HCT116 (cell line): ENCODE results near the gene DNPEP. TPM values are rescaled to one million over a fixed set of nuclear protein-coding genes. Genes with fewer than 3 reads are reported as not detected.

Experiments used
- ATAC-seq: fragments of 200-7000 bp; cut with Tn5 transposase; 2 replicates; pipeline ENCODE4 v1.9.1; 2020; ENCODE audit warnings: mild to moderate bottlenecking, moderate library complexity
- BruUV-seq: library from RNA; stranded (reverse); fragments of 400-500 nt; replicated peaks from 2 replicates; lab custom pipeline; 2021; lab: Mats Ljungman, UMichigan
- CTCF ChIA-PET: fragments of 300-600 bp; sonication (Branson Sonifier 250); formaldehyde crosslinking; loops from one replicate; lab custom pipeline; 2021; ENCODE audit warnings: antibody characterized with exemption; lab: Charles Lee
- POLR2A ChIA-PET: fragments of 300-600, 350-600 bp; sonication (Branson Sonifier 250); formaldehyde crosslinking; loops from one replicate; lab custom pipeline; 2021; ENCODE audit warnings: antibody characterized with exemption; lab: Charles Lee
- RAD21 ChIA-PET, 2 experiments: fragments of 300-600 bp; sonication (Branson Sonifier 250); formaldehyde crosslinking; loops; one replicate each; lab custom pipeline; 2023; ENCODE audit warnings: low total read pairs in 2 of 2; ENCODE audit not compliant: uncharacterized antibody in 2 of 2, unreplicated experiment in 2 of 2, low non-redundant PET in 1 of 2; lab: Charles Lee
- DNase-seq: peaks from one replicate; pipeline ENCODE4 v3.0.0-alpha.2; 2010; ENCODE audit warnings: low read depth, low spot score
- H2AFZ ChIP-seq: fragments of 200-600 bp; shearing (Covaris generic), sonication (generic); 2 replicates; pipeline ENCODE4 v1.6.1; 2017; ENCODE audit warnings: low read depth, mixed run types, mixed read lengths, antibody characterized with exemption, low read length; ENCODE audit not compliant: poor library complexity, severe bottlenecking
- H3K27ac ChIP-seq: 2 replicates; pipeline ENCODE4 v1.5.1; 2012; ENCODE audit warnings: low read depth, low read length
- H3K27me3 ChIP-seq: fragments of 200-600 bp; sonication (generic); 2 replicates; pipeline ENCODE4 v1.6.1; 2016; ENCODE audit warnings: mixed run types, low read length, mixed read lengths; ENCODE audit not compliant: insufficient read depth
- H3K36me3 ChIP-seq, 2 experiments: fragments of 200-500 bp in 1 of 2; fragments of 200-600 bp in 1 of 2; sonication (Bioruptor generic) in 1 of 2; sonication (generic) in 1 of 2; 2 replicates each; pipeline versions ENCODE4 v1.5.1 to v1.6.1; 2014 to 2016; ENCODE audit warnings: low read length in 2 of 2, inconsistent platforms in 1 of 2, mixed read lengths in 1 of 2, mixed run types in 1 of 2; ENCODE audit not compliant: insufficient read depth in 2 of 2, control insufficient read depth in 1 of 2
- H3K4me1 ChIP-seq, 2 experiments: fragments of 200-600 bp in 1 of 2; sonication (generic) in 1 of 2; 2 replicates each; pipeline versions ENCODE4 v1.5.1 to v1.6.1; 2012 to 2017; ENCODE audit warnings: low read length in 2 of 2, inconsistent platforms in 1 of 2, mild to moderate bottlenecking in 1 of 2, mixed read lengths in 1 of 2, mixed run types in 1 of 2, moderate library complexity in 1 of 2; ENCODE audit not compliant: insufficient read depth in 2 of 2, control insufficient read depth in 1 of 2
- H3K4me2 ChIP-seq: fragments of 200-600 bp; sonication (generic); 2 replicates; pipeline ENCODE4 v1.6.1; 2017; ENCODE audit warnings: mixed run types, low read length, mixed read lengths
- H3K4me3 ChIP-seq, 2 experiments: fragments of 200-600 bp in 1 of 2; sonication (generic) in 1 of 2; replicated peaks in 1 of 2; 2 replicates each; pipeline ENCODE4 v1.5.1; 2011 to 2016; ENCODE audit warnings: low read length in 2 of 2, control low read depth in 1 of 2, low read depth in 1 of 2, mild to moderate bottlenecking in 1 of 2, mixed read lengths in 1 of 2, mixed run types in 1 of 2
- H3K79me2 ChIP-seq: fragments of 200-600 bp; sonication (generic); 2 replicates; pipeline ENCODE4 v1.6.1; 2017; ENCODE audit warnings: mild to moderate bottlenecking, mixed run types, low read length, moderate library complexity, mixed read lengths; ENCODE audit not compliant: insufficient read depth
- H3K9ac ChIP-seq: fragments of 200-600 bp; sonication (generic); 2 replicates; pipeline ENCODE4 v1.6.1; 2016; ENCODE audit warnings: low read length, mixed read lengths
- H3K9me2 ChIP-seq: fragments of 200-600 bp; sonication (generic), shearing (Covaris generic); 2 replicates; pipeline ENCODE4 v1.6.1; 2017; ENCODE audit warnings: mixed run types, mild to moderate bottlenecking, moderate library complexity; ENCODE audit not compliant: insufficient read depth
- H3K9me3 ChIP-seq, 2 experiments: fragments of 200-500 bp in 1 of 2; fragments of 200-600 bp in 1 of 2; sonication (Bioruptor generic) in 1 of 2; sonication (generic) in 1 of 2; 2 replicates each; pipeline ENCODE4 v1.6.1; 2014 to 2017; ENCODE audit warnings: low read length in 2 of 2, mixed read lengths in 2 of 2, inconsistent platforms in 1 of 2, low read depth in 1 of 2, mild to moderate bottlenecking in 1 of 2, mixed run types in 1 of 2, moderate library complexity in 1 of 2; ENCODE audit not compliant: control insufficient read depth in 1 of 2, insufficient read depth in 1 of 2
- H4K20me1 ChIP-seq: fragments of 200-600 bp; sonication (generic), shearing (Covaris generic); 2 replicates; pipeline ENCODE4 v1.6.1; 2017; ENCODE audit warnings: mixed run types, mild to moderate bottlenecking, moderate library complexity; ENCODE audit not compliant: insufficient read depth
- ATF3 ChIP-seq: IDR thresholded peaks from 2 replicates; pipeline ENCODE4 v1.6.1; 2012
- CTCF ChIP-seq, 3 experiments: fragments of 200-600 bp in 1 of 3; sonication (generic) in 1 of 3; IDR thresholded peaks in 2 of 3; conservative IDR thresholded peaks in 1 of 3; 2 replicates each; pipeline ENCODE4 v1.5.1; 2012 to 2017; ENCODE audit warnings: low read depth in 2 of 3, low read length in 2 of 3, antibody characterized with exemption in 1 of 3, borderline replicate concordance in 1 of 3, control low read depth in 1 of 3, mild to moderate bottlenecking in 1 of 3, mixed read lengths in 1 of 3, mixed run types in 1 of 3, moderate library complexity in 1 of 3; ENCODE audit not compliant: insufficient read depth in 1 of 3
- EZH2 ChIP-seq: fragments of 200-600 bp; sonication (generic); IDR thresholded peaks from 2 replicates; pipeline ENCODE4 v1.6.1; 2017; ENCODE audit warnings: antibody characterized with exemption, mixed run types
- RAD21 ChIP-seq: IDR thresholded peaks from 2 replicates; pipeline ENCODE4 v1.6.1; 2012; ENCODE audit warnings: low read depth, mild to moderate bottlenecking
- intact Hi-C: fragments of 100-400 bp; cut with micrococcal nuclease; formaldehyde crosslinking; loops from 2 replicates; pipeline ENCODE4 v1.10.0; 2022
- total RNA-seq: library from RNA; stranded (reverse); gene quantifications from one replicate; pipeline ENCODE4 v1.2.1, GENCODE V29; 2021; ENCODE audit not compliant: unreplicated experiment

Gene DNPEP
- total RNA-seq, 1 experiment from 2014 or later = 80.1 TPM

GRCh38 chr2:219430633-219431615, 43.2 kb upstream of the DNPEP start:
- Histone ChIP-seq H4K20me1 (no peaks in the 10 kb centered on the region), H2AFZ (peak overlapping the region; percentile 45), H3K36me3 (no peaks in the 10 kb centered on the region), H3K9me2 (no peaks in the 10 kb centered on the region), H3K9ac (no peak overlapping the region), H3K9me3 (no peaks in the 10 kb centered on the region), H3K4me2 (peak overlapping the region; percentile 20; the same call in 1 of the 2 replicates), H3K4me1 (peaks cover 6 to 32% of the 10 kb centered on the region in 2 experiments), H3K27me3 (no peaks in the 10 kb centered on the region), H3K27ac (no peak overlapping the region), H3K79me2 (no peaks in the 10 kb centered on the region), H3K4me3 (no peak overlapping the region)
- CTCF ChIA-PET = interaction anchor here (0.9 to 1.2 kb wide), 7 partner anchors 12 to 327 kb away, joined by 3 to 13 read pairs (median 3); partner anchors contain the start of gene GMPPA
- DNase-seq = no peak
- intact Hi-C loops = no loop called here
- BruUV-seq = no TSS peak
- RAD21 ChIA-PET = interaction anchor here (1.0 to 1.2 kb wide), 2 partner anchors 99 kb away, joined by 3 to 6 read pairs; no protein-coding TSS in a partner anchor
- TF ChIP-seq EZH2 (no peak), CTCF (IDR thresholded peaks at IDR 0.05 in 2 of 3, conservative IDR thresholded peaks at IDR 0.05 in 1 of 3; ENCODE audit: borderline replicate concordance in 1 of 3, insufficient read depth in 1 of 3, low read depth in 2 of 3, low read length in 2 of 3) (peak; percentile 10 to 53 (median 29); a peak in 2 of 6 replicates), RAD21 (peak; percentile 72), ATF3 (no peak)
- ATAC-seq = peak; percentile 85
- POLR2A ChIA-PET = no interaction called here
